ENCODE measurements around the gene AFAP1L2.

The AFAP1L2 gene

DNA sequence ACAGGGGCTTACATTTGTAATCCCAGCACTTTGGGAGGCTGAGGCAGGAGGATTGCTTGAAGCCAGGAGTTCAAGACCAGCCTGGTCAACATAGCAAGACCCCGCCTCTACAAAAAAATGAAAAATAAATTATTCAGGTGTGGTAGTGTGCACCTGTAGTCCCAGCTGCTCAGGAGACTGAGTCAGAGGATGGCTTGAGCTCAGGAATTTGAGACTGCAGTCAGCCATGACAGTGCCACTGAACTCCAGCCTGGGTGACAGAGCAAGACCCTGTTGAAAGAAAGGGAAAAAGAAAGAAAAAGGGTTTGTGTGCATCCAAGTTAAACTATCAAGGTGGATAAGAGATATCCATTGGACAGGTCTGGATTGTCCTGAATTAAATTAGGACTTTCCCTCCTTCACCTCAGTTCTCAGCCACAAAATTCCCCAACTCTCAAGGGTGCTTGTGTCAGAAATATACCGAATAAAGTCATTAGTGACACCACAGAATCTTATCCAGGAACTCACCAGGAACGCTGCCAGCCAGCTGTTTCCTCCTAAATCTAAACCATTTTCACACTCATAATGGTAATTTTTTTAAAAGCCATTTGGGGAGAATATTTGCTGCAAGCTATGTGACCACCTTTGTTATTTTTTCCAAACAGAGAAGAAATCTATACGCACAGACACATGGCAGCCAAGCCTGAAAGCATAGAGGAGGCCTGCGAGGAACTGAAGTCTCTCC, 12.0 kb downstream of the AFAP1L2 start:
- Histone ChIP-seq H3K27me3 (ENCODE audit: insufficient read depth, low read length) (no peaks in the 10 kb centered on the region), H3K4me3 (ENCODE audit: low read length) (no peak overlapping the region), H3K9me3 (ENCODE audit: low read length) (no peaks in the 10 kb centered on the region), H3K36me3 (ENCODE audit: insufficient read depth, low read length) (no peaks in the 10 kb centered on the region), H3K4me1 (ENCODE audit: insufficient read depth, low read length) (no peaks in the 10 kb centered on the region), H2AFZ (ENCODE audit: low read depth, low read length) (no peak overlapping the region)

DNA sequence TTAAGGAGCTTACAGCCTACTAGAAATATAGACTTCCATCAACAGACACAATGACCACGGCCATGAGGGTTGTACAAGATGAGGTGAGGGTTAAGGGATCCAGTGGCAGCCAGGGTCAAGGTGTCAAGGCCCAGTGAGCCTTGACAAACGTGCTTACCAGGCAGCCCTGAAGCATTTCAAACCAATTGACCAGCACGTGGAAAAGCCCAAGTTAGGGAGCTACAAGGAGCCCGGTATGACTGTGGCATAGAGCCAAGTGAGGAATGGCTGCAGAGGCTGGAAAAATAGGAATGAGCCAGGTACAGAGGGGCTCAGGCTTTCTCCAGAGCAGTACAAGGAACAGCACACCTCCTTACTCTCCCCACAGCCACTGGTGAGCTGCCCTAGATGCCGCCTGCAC, 12.7 kb downstream of the AFAP1L2 start:
- H3K27me3 ChIP-seq (ENCODE audit: insufficient read depth, low read length), result no peaks in the 10 kb centered on the region
- no peaks in the 10 kb centered on the region for H3K36me3 ChIP-seq (ENCODE audit: insufficient read depth, low read length)
- no peak overlapping the region for H3K4me3 ChIP-seq (ENCODE audit: low read length)
- H2AFZ ChIP-seq (ENCODE audit: low read depth, low read length), result no peak overlapping the region
- no peaks in the 10 kb centered on the region for H3K4me1 ChIP-seq (ENCODE audit: insufficient read depth, low read length)
- H3K9me3 ChIP-seq (ENCODE audit: low read length), result no peaks in the 10 kb centered on the region

DNA sequence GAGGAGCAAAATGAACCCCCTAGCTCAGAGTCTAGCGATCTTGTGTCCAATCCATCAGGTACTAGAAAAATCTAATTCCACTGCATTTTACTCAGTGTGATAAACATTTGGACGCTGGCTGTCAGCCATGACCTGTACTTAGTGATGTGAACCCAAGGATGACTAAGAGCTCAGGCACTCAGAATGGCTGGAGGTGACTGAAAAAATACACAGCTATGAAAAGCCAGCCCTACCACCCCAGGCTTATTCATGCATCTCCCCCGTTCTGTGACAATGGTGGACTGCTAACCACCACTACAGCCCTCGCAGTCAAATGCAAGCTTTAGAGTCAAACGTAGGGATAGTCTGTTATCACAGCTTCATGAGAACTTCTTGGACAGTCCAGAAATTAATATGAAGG, 14.9 kb downstream of the AFAP1L2 start:
- Histone ChIP-seq H3K4me1 (ENCODE audit: insufficient read depth, low read length) (peaks cover 5% of the 10 kb centered on the region), H3K4me3 (ENCODE audit: low read length) (no peak overlapping the region), H3K27me3 (ENCODE audit: insufficient read depth, low read length) (no peaks in the 10 kb centered on the region), H2AFZ (ENCODE audit: low read depth, low read length) (no peak overlapping the region), H3K9me3 (ENCODE audit: low read length) (no peaks in the 10 kb centered on the region), H3K36me3 (ENCODE audit: insufficient read depth, low read length) (no peaks in the 10 kb centered on the region)

DNA sequence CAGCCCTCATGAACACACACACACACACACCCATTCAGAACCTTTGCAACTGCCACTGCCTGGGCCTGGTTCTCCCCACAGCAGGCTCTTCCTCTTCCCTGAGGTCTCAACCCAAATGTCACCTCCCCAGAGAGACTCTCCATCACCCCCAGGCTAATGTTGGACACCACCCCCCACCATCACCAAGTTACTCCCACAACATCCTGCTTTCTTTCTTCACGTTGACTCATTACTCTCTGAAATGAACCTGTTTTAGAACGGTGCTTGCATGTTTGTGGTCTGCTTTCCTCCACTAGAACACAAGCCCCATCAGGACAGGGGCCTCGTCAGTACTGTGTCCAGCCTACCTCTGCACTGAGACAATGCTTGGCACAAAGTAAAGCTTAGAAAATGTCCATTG, 16.0 kb downstream of the AFAP1L2 start:
- Histone ChIP-seq H3K4me3 (ENCODE audit: low read length) (no peak overlapping the region), H3K9me3 (ENCODE audit: low read length) (no peaks in the 10 kb centered on the region), H3K27me3 (ENCODE audit: insufficient read depth, low read length) (no peaks in the 10 kb centered on the region), H2AFZ (ENCODE audit: low read depth, low read length) (no peak overlapping the region), H3K36me3 (ENCODE audit: insufficient read depth, low read length) (no peaks in the 10 kb centered on the region), H3K4me1 (ENCODE audit: insufficient read depth, low read length) (peaks cover 5% of the 10 kb centered on the region)

DNA sequence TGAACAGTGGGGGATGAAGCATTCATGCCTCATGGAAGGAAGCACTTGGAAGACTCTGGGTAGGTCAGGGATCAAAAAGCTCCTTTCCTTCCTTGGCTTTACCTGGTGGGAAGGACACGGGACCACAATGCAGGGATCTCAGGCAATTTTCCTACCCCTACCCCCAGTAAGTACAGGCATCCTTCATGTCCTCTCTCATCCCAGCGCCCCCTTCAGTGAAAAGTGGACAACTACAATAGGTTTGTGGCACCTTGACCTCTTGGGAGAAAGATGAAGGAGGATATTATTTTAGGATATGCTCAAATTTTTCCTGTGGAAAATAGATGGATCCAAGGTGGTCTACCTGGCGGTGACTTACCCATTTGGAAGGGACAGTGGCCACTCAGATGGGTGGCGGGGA, 16.5 kb downstream of the AFAP1L2 start:
- Histone ChIP-seq H3K4me3 (ENCODE audit: low read length) (no peak overlapping the region), H3K9me3 (ENCODE audit: low read length) (no peaks in the 10 kb centered on the region), H3K4me1 (ENCODE audit: insufficient read depth, low read length) (peaks cover 5% of the 10 kb centered on the region), H2AFZ (ENCODE audit: low read depth, low read length) (no peak overlapping the region), H3K27me3 (ENCODE audit: insufficient read depth, low read length) (no peaks in the 10 kb centered on the region), H3K36me3 (ENCODE audit: insufficient read depth, low read length) (no peaks in the 10 kb centered on the region)

DNA sequence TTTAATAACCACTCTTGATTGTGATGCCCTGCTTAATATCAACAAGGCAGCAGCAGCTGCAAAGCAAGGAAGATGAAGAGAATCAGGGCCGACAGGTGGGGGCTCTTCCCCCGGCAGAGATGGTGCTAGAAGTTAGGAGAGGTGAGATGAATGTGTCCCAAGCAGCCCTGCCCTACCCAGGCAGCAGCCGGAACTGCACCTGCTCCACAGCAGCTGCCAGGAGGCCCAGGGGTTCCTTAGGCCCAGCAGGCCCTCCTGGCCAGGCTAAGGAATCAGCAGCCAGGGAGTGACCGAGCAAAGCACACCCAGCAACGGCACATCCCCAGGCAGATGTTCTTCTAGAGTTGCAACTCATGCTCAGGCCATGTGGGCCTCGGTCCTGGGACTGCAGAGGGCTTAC, 17.9 kb downstream of the AFAP1L2 start:
- Histone ChIP-seq H3K9me3 (ENCODE audit: low read length) (no peaks in the 10 kb centered on the region), H3K27me3 (ENCODE audit: insufficient read depth, low read length) (no peaks in the 10 kb centered on the region), H2AFZ (ENCODE audit: low read depth, low read length) (no peak overlapping the region), H3K36me3 (ENCODE audit: insufficient read depth, low read length) (no peaks in the 10 kb centered on the region), H3K4me1 (ENCODE audit: insufficient read depth, low read length) (peaks cover 5% of the 10 kb centered on the region), H3K4me3 (ENCODE audit: low read length) (no peak overlapping the region)

DNA sequence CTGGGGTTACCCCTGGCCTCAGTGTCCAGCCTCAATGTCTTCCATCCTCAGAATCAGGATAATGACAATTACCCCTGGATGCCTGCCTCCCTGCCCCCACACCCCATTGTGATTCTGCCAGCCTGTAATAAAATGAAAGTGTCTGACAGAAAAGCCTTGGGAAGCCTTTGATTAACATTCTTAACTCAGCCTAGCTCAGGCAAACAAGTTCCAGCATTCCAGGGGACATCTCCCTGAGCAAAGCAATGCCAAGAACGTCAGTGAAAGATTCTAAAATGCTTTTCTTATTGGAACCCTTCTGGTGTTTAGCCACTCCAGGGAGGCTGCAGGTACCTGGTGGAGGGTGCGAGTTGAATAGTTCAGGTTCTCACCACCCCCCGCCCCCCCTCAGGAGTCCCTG, 18.7 kb downstream of the AFAP1L2 start:
- no peak overlapping the region for H2AFZ ChIP-seq (ENCODE audit: low read depth, low read length)
- peaks cover 5% of the 10 kb centered on the region for H3K4me1 ChIP-seq (ENCODE audit: insufficient read depth, low read length)
- no peaks in the 10 kb centered on the region for H3K27me3 ChIP-seq (ENCODE audit: insufficient read depth, low read length)
- H3K36me3 ChIP-seq (ENCODE audit: insufficient read depth, low read length), result no peaks in the 10 kb centered on the region
- H3K9me3 ChIP-seq (ENCODE audit: low read length), result no peaks in the 10 kb centered on the region
- H3K4me3 ChIP-seq (ENCODE audit: low read length), result no peak overlapping the region

DNA sequence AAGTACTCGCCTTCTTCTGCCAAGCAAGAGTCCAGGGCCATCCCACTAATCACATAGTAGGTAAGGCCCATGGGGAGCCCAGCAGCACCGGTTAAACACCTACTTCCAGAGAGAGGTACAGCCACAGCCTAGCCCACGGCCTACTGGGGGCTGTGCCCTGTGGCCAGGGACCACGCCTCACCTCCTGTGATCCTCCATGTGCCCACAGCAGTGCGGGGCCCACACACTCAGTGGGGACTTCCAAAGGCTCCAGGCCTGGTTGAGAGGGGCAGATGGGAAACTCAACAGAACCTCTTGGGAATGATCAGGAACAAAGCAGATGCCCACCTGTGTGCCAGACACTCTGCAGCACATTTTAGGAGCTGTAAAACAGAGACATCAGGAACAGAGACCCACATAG, 19.7 kb downstream of the AFAP1L2 start:
- peaks cover 5% of the 10 kb centered on the region for H3K4me1 ChIP-seq (ENCODE audit: insufficient read depth, low read length)
- H2AFZ ChIP-seq (ENCODE audit: low read depth, low read length), result no peak overlapping the region
- H3K27me3 ChIP-seq (ENCODE audit: insufficient read depth, low read length), result no peaks in the 10 kb centered on the region
- H3K4me3 ChIP-seq (ENCODE audit: low read length), result no peak overlapping the region
- H3K36me3 ChIP-seq (ENCODE audit: insufficient read depth, low read length), result no peaks in the 10 kb centered on the region
- H3K9me3 ChIP-seq (ENCODE audit: low read length), result no peaks in the 10 kb centered on the region

DNA sequence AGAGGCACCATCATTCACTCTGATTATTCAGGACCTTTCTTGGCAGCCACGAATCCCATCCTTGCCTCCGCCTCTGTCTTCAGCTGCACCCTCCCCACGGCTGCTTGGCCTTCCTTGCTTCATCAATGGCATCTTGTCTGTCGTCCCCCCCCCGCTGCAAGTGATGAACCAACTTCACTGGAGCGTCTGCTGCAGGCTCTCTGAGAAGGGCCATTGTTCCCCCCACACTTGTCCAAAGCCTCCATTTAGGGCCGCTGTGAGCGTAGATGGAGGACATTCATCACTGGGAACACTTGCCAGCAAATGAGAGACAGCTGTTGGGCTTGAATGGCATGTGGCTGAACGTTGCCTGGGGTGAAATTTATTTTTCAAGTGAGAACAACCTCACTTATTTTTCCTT, 20.1 kb downstream of the AFAP1L2 start:
- Histone ChIP-seq H3K4me3 (ENCODE audit: low read length) (no peak overlapping the region), H2AFZ (ENCODE audit: low read depth, low read length) (no peak overlapping the region), H3K27me3 (ENCODE audit: insufficient read depth, low read length) (no peaks in the 10 kb centered on the region), H3K4me1 (ENCODE audit: insufficient read depth, low read length) (peaks cover 5% of the 10 kb centered on the region), H3K36me3 (ENCODE audit: insufficient read depth, low read length) (no peaks in the 10 kb centered on the region), H3K9me3 (ENCODE audit: low read length) (no peaks in the 10 kb centered on the region)

DNA sequence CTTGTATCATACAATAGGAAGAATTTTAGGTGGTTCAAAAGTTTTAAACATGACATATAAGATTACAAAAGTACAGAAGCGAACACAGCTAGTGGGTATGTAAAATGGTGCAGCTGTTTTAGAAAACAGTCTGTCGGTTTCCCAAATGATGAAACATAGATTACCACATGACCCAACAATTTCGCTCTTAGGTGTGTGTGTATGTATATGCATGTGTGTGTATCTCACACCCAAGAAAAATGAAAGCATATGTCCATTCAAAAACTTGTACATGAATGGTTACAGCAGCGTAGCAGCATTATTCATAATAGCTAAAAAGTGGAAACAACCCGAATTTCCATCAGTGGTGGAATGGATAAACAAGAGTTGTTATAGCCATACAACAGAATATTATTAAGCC, 23.5 kb downstream of the AFAP1L2 start:
- H3K36me3 ChIP-seq (ENCODE audit: insufficient read depth, low read length), result no peaks in the 10 kb centered on the region
- no peak overlapping the region for H2AFZ ChIP-seq (ENCODE audit: low read depth, low read length)
- no peaks in the 10 kb centered on the region for H3K27me3 ChIP-seq (ENCODE audit: insufficient read depth, low read length)
- peaks cover 4% of the 10 kb centered on the region for H3K4me1 ChIP-seq (ENCODE audit: insufficient read depth, low read length)
- no peak overlapping the region for H3K4me3 ChIP-seq (ENCODE audit: low read length)
- no peaks in the 10 kb centered on the region for H3K9me3 ChIP-seq (ENCODE audit: low read length)

DNA sequence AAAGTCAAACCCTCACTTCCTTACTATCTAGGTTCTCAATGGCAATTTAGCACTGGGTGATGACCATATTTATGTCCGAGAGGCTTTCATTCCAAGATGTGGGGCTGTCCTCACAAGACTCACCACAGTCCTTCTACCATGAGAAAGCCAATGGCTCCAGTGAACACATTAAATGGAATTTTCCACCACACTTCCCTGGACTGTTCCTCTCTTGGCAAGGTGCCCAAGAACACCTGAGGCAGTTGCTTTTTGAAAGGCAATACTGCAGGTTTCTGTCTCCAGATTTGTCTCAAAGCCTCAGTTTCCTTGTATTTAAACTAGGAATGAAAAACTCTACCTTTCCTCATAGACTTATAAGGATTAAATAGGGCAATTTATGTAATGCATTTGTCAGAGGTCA, 24.2 kb downstream of the AFAP1L2 start:
- Histone ChIP-seq H3K36me3 (ENCODE audit: insufficient read depth, low read length) (no peaks in the 10 kb centered on the region), H3K4me3 (ENCODE audit: low read length) (no peak overlapping the region), H3K4me1 (ENCODE audit: insufficient read depth, low read length) (no peaks in the 10 kb centered on the region), H3K27me3 (ENCODE audit: insufficient read depth, low read length) (no peaks in the 10 kb centered on the region), H2AFZ (ENCODE audit: low read depth, low read length) (no peak overlapping the region), H3K9me3 (ENCODE audit: low read length) (no peaks in the 10 kb centered on the region)

DNA sequence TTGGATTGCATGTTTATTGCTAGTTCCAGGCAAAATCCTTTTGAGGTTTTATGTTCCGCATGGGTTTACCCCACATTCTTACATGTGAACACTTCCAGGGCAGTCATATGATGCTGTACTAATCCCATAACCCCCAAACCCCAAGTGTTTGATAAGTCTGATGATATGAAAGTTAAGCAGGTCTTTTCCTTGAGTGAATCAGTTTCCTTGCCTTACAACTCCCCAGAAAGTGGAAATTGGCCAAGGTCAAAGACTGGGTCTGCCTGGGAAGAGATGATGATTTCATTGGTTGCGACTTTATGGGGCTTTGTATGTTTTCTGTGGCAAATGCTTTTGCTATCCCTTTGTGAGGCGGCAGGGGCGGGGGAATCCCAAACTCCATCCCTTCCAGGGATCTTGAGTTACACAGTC, 24.7 kb downstream of the AFAP1L2 start:
- H3K27me3 ChIP-seq (ENCODE audit: insufficient read depth, low read length), result no peaks in the 10 kb centered on the region
- no peaks in the 10 kb centered on the region for H3K9me3 ChIP-seq (ENCODE audit: low read length)
- no peaks in the 10 kb centered on the region for H3K4me1 ChIP-seq (ENCODE audit: insufficient read depth, low read length)
- no peaks in the 10 kb centered on the region for H3K36me3 ChIP-seq (ENCODE audit: insufficient read depth, low read length)
- no peak overlapping the region for H2AFZ ChIP-seq (ENCODE audit: low read depth, low read length)
- H3K4me3 ChIP-seq (ENCODE audit: low read length), result no peak overlapping the region

DNA sequence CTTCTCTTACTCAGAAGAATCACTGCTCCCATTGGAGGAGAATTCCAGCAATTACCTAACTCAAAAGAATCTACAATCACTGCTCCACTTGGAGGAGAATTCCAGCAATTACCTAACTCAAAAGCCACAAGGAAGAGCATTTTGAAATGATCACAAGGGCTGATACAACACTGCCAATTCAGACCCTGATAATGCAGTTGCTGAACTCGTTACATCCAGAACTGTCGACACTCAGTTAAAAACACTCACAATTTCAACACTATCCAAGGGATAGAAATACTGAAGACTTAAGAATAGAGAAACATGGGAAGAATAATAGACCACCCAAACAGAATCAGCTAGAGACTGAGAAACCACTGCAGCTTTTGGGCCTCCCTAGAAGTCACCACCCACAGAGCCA, 27.8 kb downstream of the AFAP1L2 start:
- Histone ChIP-seq H3K4me3 (ENCODE audit: low read length) (no peak overlapping the region), H3K9me3 (ENCODE audit: low read length) (no peaks in the 10 kb centered on the region), H3K36me3 (ENCODE audit: insufficient read depth, low read length) (no peaks in the 10 kb centered on the region), H3K27me3 (ENCODE audit: insufficient read depth, low read length) (no peaks in the 10 kb centered on the region), H2AFZ (ENCODE audit: low read depth, low read length) (no peak overlapping the region), H3K4me1 (ENCODE audit: insufficient read depth, low read length) (peaks cover 5% of the 10 kb centered on the region)

DNA sequence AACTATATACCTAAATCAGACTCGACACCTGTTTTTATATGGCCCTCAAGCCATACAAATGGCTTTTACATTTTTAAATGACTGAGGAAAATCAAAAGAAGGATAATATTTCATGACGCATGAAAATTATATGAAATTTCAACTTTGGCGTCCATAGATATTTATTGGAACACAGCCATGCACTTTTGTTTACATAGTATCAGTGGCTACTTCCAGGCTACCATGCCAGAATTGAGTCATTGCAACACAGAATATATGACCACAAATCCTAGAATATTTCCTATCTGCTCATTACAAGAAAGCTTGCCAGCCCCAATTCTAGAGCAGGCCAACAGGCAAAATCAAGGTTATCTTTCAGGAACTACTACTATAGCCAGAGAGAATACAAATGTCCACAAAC, 29.3 kb downstream of the AFAP1L2 start:
- Histone ChIP-seq H2AFZ (ENCODE audit: low read depth, low read length) (no peak overlapping the region), H3K4me3 (ENCODE audit: low read length) (no peak overlapping the region), H3K4me1 (ENCODE audit: insufficient read depth, low read length) (peaks cover 5% of the 10 kb centered on the region), H3K27me3 (ENCODE audit: insufficient read depth, low read length) (no peaks in the 10 kb centered on the region), H3K36me3 (ENCODE audit: insufficient read depth, low read length) (no peaks in the 10 kb centered on the region), H3K9me3 (ENCODE audit: low read length) (no peaks in the 10 kb centered on the region)
